ENCODE data around the gene ZNF345. TPM values are rescaled to one million over a fixed set of nuclear protein-coding genes. Genes with fewer than 3 reads are reported as not detected.

Gene ZNF345
- polyA plus RNA-seq, 1 of the 3 experiments (the other 2 are of a cell fraction) = 2.4 TPM

GRCh38 chr19:36894849-36895383 lies 44.2 kb downstream of the ZNF345 start:
- Histone ChIP-seq H3K9me2 (no peaks in the 10 kb centered on the region), H3F3A (replicated peaks; ENCODE audit: insufficient read depth) (no peaks in the 10 kb centered on the region), H2AFZ (ENCODE audit: low read depth) (no peak overlapping the region), H3K9ac (no peak overlapping the region), H3K27me3 (ENCODE audit: insufficient read depth) (no peaks in the 10 kb centered on the region), H3K27ac (ENCODE audit: low read depth in 2 of 2, low read length in 1 of 2) (no peak overlapping the region), H3K9me3 (peaks cover 71% of the 10 kb centered on the region), H3K4me1 (ENCODE audit: control insufficient read depth in 1 of 2, insufficient read depth in 2 of 2, low read depth in 1 of 2, low read length in 1 of 2) (no peaks in the 10 kb centered on the region), H4K20me1 (ENCODE audit: insufficient read depth) (no peaks in the 10 kb centered on the region), H3K36me3 (replicated peaks in 1 of 2; ENCODE audit: control insufficient read depth in 1 of 2, insufficient read depth in 2 of 2, low read length in 1 of 2) (peaks cover 51 to 96% of the 10 kb centered on the region in 2 experiments), H3K79me2 (ENCODE audit: insufficient read depth) (0 out of 2 replicates have a peak, but pooled peaks cover 5% of the 10 kb centered on the region), H3K4me3 (ENCODE audit: low read depth in 2 of 2, low read length in 1 of 2) (no peak overlapping the region; a peak in 1 of 4 replicates), H3K4me2 (no peak overlapping the region)
- ChIA-PET POLR2A (no interaction called here), CTCF (no interaction called here)
- TF ChIP-seq MXI1 (IDR thresholded peaks at IDR 0.05; ENCODE audit: low read depth, low read length) = no peak
- TF ChIP-seq IRF3 (IDR thresholded peaks at IDR 0.05; ENCODE audit: low read depth, low read length) = no peak
- no peak for TF ChIP-seq EZH2phosphoT487 (IDR thresholded peaks at IDR 0.05; ENCODE audit: borderline replicate concordance, low read depth)
- TF ChIP-seq FOXM1 (IDR thresholded peaks at IDR 0.05; ENCODE audit: low read depth) = no peak
- no peak for TF ChIP-seq MEF2A (IDR thresholded peaks at IDR 0.05; ENCODE audit: borderline replicate concordance, low read depth)
- 80% methylated on average over 2 of the region's 2 CpGs for WGBS (ENCODE audit: low lambda C conversion rate)
- no peak for DNase-seq

DNA sequence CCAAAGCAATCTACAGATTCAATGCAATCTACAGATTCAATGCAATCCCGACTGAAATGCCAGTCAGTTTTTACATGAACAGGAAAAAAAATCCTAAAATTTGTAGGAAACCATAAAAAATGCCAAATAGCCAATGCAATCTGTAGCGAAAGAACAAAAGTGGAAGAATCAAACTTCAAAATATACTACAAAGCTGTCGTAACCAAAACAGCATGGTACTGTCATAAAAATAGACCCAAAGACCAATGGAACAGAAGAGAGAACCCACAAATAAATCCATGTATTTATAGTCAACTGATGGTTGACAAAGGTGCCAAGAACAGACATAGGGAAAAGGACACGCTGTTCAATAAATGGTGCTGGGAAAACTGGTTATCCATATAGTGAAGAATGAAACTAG lies 47.7 kb downstream of the ZNF345 start:
- no peaks in the 10 kb centered on the region for H4K20me1 ChIP-seq (ENCODE audit: insufficient read depth)
- H3K4me1 ChIP-seq (ENCODE audit: control insufficient read depth in 1 of 2, insufficient read depth in 2 of 2, low read depth in 1 of 2, low read length in 1 of 2) = no peaks in the 10 kb centered on the region
- H3K36me3 ChIP-seq (replicated peaks in 1 of 2; ENCODE audit: control insufficient read depth in 1 of 2, insufficient read depth in 2 of 2, low read length in 1 of 2) = peaks cover 31 to 91% of the 10 kb centered on the region in 2 experiments
- no peaks in the 10 kb centered on the region for H3K9me2 ChIP-seq
- WGBS (ENCODE audit: low lambda C conversion rate) = 86% methylated on average over 4 of the region's 4 CpGs
- no peaks in the 10 kb centered on the region for H3K27me3 ChIP-seq (ENCODE audit: insufficient read depth)
- H3K9ac ChIP-seq = no peak overlapping the region
- DNase-seq = no peak
- H3K27ac ChIP-seq (ENCODE audit: low read depth in 2 of 2, low read length in 1 of 2) = no peak overlapping the region
- no peak overlapping the region for H2AFZ ChIP-seq (ENCODE audit: low read depth)
- ChIA-PET POLR2A (no interaction called here), CTCF (no interaction called here)
- H3K79me2 ChIP-seq (ENCODE audit: insufficient read depth) = 0 out of 2 replicates have a peak, but pooled peaks cover 5% of the 10 kb centered on the region
- TF ChIP-seq TCF12 (IDR thresholded peaks at IDR 0.05) (no peak), NFIC (IDR thresholded peaks at IDR 0.05; ENCODE audit: borderline replicate concordance) (no peak), YY1 (IDR thresholded peaks at IDR 0.05; ENCODE audit: low read depth) (no peak), GATA2 (CRISPR knock-in tag; IDR thresholded peaks at IDR 0.05) (no peak), FOXM1 (IDR thresholded peaks at IDR 0.05; ENCODE audit: low read depth) (no peak)
- no peaks in the 10 kb centered on the region for H3F3A ChIP-seq (replicated peaks; ENCODE audit: insufficient read depth)
- H3K9me3 ChIP-seq = peaks cover 64% of the 10 kb centered on the region
- H3K4me3 ChIP-seq (ENCODE audit: low read depth in 2 of 2, low read length in 1 of 2) = no peak overlapping the region
- no peak overlapping the region for H3K4me2 ChIP-seq
